ENCODE data around the gene KIAA0825. TPM values are rescaled to one million over a fixed set of nuclear protein-coding genes. Genes with fewer than 3 reads are reported as not detected.

The KIAA0825 gene
- total and polyA plus RNA-seq, 2 of the 8 experiments (the other 6 are each of a cell fraction or from before 2014, with no cell fraction given): 0.60 to 1.0 TPM

DNA sequence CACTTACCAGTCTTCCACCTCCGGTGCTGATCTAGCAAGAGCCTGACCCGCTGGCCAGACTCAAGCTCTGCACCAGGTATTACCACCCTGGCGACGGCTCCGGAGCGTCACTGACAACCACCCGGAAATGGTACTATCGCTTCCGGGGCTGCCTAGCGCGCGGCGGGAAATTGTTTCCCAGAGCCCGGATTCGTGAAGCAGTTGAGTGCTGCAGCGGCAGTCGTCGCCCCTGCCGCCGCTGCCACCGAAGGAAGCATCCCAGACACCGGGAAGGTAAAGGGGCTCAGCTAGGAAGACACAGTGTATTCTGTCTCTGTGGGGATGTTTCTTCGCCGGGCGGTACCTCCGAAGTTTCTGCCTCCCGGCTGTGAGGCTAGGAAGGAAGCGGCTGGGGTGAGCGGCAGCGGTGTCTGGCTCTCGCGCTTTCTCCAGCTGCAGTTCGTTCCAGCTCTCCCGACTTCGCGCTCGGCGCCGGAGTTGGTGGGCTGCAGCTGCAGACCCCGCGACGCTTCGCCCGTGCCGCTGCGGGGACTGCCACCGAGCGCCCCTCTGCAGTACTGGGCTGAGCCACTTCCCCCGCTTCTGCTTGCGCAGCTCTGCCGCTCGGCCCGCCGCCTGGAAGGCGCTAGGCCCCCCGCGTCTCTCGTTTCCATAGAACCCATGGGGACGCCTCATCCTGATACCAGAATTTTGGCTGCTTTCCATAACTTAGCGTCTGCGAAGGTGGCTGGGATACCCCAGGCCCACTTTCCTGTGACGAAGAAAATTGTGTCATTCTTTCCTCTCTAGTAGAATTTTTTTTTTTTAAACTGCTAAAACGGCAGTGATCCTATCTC, at the start of gene KIAA0825, which contains the start of gene SLF1 (continued):
- TF ChIP-seq ASH2L (IDR thresholded peaks at IDR 0.05; ENCODE audit: low read length) (peak; percentile 84), FOSL1 (IDR thresholded peaks at IDR 0.05; ENCODE audit: insufficient read depth, low read depth, low read length) (no peak), EZH2 (IDR thresholded peaks at IDR 0.05; ENCODE audit: low read depth, low read length, severe bottlenecking) (no peak), HDAC6 (IDR thresholded peaks at IDR 0.05; ENCODE audit: low read depth, low read length) (no peak), E2F6 (IDR thresholded peaks at IDR 0.05) (peak; percentile 88), RAD21 (IDR thresholded peaks at IDR 0.05 in 1 of 2, conservative IDR thresholded peaks at IDR 0.05 in 1 of 2; ENCODE audit: low read depth in 2 of 2, low read length in 2 of 2) (peak in 1 of 2 experiments; percentile 6; a peak in 1 of 4 replicates), RXRA (IDR thresholded peaks at IDR 0.05; ENCODE audit: insufficient read depth, low read depth, low read length) (no peak)
